HepG2 (cell line): ENCODE results near the gene LPCAT4. TPM values are rescaled to one million over a fixed set of nuclear protein-coding genes. Genes with fewer than 3 reads are reported as not detected.

Experiments
- ARHGAP35 ChIP-seq: sonication (generic); formaldehyde crosslinking; IDR thresholded peaks from 2 replicates; pipeline ENCODE4 v1.9.0; 2022; ENCODE audit warnings: mild to moderate bottlenecking, inconsistent platforms, moderate library complexity, missing genetic modification reagents, borderline replicate concordance
- BHLHE40 ChIP-seq: IDR thresholded peaks from 2 replicates; pipeline ENCODE4 v1.6.1; 2011; ENCODE audit warnings: low read length, improper control_type of control experiment
- CC2D1A ChIP-seq: sonication (generic); formaldehyde crosslinking; IDR thresholded peaks from 2 replicates; pipeline ENCODE4 v1.8.1; 2023; ENCODE audit warnings: mild to moderate bottlenecking, missing genetic modification reagents
- GTF2F1 ChIP-seq: fragments of 150-350 bp; IDR thresholded peaks from 2 replicates; pipeline ENCODE4 v1.6.1; 2014; ENCODE audit warnings: low read length
- HBP1 ChIP-seq: IDR thresholded peaks from 2 replicates; pipeline ENCODE4 v1.6.1; 2016; ENCODE audit warnings: low read depth, control low read depth
- HOXA3 ChIP-seq: sonication (generic); formaldehyde crosslinking; IDR thresholded peaks from 2 replicates; pipeline ENCODE4 v1.5.0; 2020; ENCODE audit warnings: missing genetic modification reagents
- PAXIP1 ChIP-seq: sonication (generic); formaldehyde crosslinking; conservative IDR thresholded peaks from 2 replicates; pipeline ENCODE4 v1.4.0; 2020; ENCODE audit warnings: mild to moderate bottlenecking, missing genetic modification reagents, moderate library complexity
- RNF219 ChIP-seq: sonication (generic); formaldehyde crosslinking; IDR thresholded peaks from 2 replicates; pipeline ENCODE4 v1.5.0; 2020; ENCODE audit warnings: mild to moderate bottlenecking, missing genetic modification reagents
- ZBTB8A ChIP-seq: sonication (generic); formaldehyde crosslinking; IDR thresholded peaks from 2 replicates; pipeline ENCODE4 v1.4.0; 2020; ENCODE audit warnings: mild to moderate bottlenecking, low read depth, missing genetic modification reagents, borderline replicate concordance
- ZNF382 ChIP-seq: sonication (generic); formaldehyde crosslinking; IDR thresholded peaks from 2 replicates; pipeline ENCODE4 v1.5.0; 2020; ENCODE audit warnings: missing genetic modification reagents, mild to moderate bottlenecking, borderline replicate concordance
- ZNF383 ChIP-seq: sonication (generic); formaldehyde crosslinking; IDR thresholded peaks from 2 replicates; pipeline ENCODE4 v1.4.0; 2020; ENCODE audit warnings: missing genetic modification reagents, mild to moderate bottlenecking, borderline replicate concordance
- ZNF512 ChIP-seq: sonication (generic); formaldehyde crosslinking; IDR thresholded peaks from 2 replicates; pipeline ENCODE4 v1.4.0; 2020; ENCODE audit warnings: mild to moderate bottlenecking, missing genetic modification reagents
- ZNF687 ChIP-seq: sonication (generic); formaldehyde crosslinking; IDR thresholded peaks from 2 replicates; pipeline ENCODE4 v1.5.1; 2020; ENCODE audit warnings: mild to moderate bottlenecking, missing genetic modification reagents, moderate library complexity
- polyA plus RNA-seq, 8 experiments: library from polyadenylated mRNA; depleted of rRNA in 3 of 8; stranded (reverse) in 7 of 8; unstranded in 1 of 8; fragments of >200 nt; fragmentation: Illumina TruSeq in 4 of 8; extraction: Trizol in 4 of 8; gene quantifications; 2 replicates each; pipeline versions ENCODE4 v1.2.1 to v1.2.3, GENCODE V29; 2011 to 2016; ENCODE audit warnings: low read depth in 4 of 8, missing spikeins in 1 of 8, mixed read lengths in 1 of 8; ENCODE audit not compliant: insufficient read depth in 1 of 8
- total RNA-seq, 5 experiments: library from RNA; depleted of rRNA; stranded (reverse); fragments of >200 nt; fragmentation: Illumina TruSeq; extraction: Trizol; gene quantifications; 2 replicates each; pipeline ENCODE4 v1.2.3, GENCODE V29; 2016; ENCODE audit warnings: low read depth in 1 of 5

The LPCAT4 gene
- total and polyA plus RNA-seq, 2 of the 13 experiments (the other 11 are each of a cell fraction or from before 2014, with no cell fraction given) = 8.1 to 57.1 TPM

GRCh38 chr15:34367101-34368081 is at the start of gene LPCAT4 (continued):
- TF ChIP-seq ZNF687 (CRISPR knock-in tag) = peak; percentile 91
- TF ChIP-seq ZNF512 = no peak
- TF ChIP-seq ZBTB8A (CRISPR knock-in tag) = 0 out of 2 replicates have a peak, but pooled peaks have one; percentile 63
- TF ChIP-seq PAXIP1 (CRISPR knock-in tag) = peak; percentile 37; the same call in 1 of the 2 replicates
- peak; percentile 73; the same call in 1 of the 2 replicates for TF ChIP-seq ARHGAP35
- no peak for TF ChIP-seq ZNF383 (CRISPR knock-in tag)
- 0 out of 2 replicates have a peak, but pooled peaks have one; percentile 41 for TF ChIP-seq CC2D1A (CRISPR knock-in tag)
- TF ChIP-seq BHLHE40 = no peak
- TF ChIP-seq RNF219 = no peak
- TF ChIP-seq HBP1 = peak; percentile 82; the same call in 1 of the 2 replicates
- TF ChIP-seq HOXA3 (CRISPR knock-in tag) = no peak; the same call in 1 of the 2 replicates
- TF ChIP-seq ZNF382 = no peak
- TF ChIP-seq GTF2F1 = no peak
